ENCODE results near the gene ANKRD50.

Gene ANKRD50

GRCh38 chr4:124708517-124709300 lies 3.8 kb downstream of the ANKRD50 start:
- no peak for ATAC-seq
- TF ChIP-seq POU6F1 (CRISPR knock-in tag; IDR thresholded peaks at IDR 0.05; ENCODE audit: borderline replicate concordance, low read depth) = 0 out of 2 replicates have a peak, but pooled peaks have one; percentile 47
- no peak for TF ChIP-seq ISL1 (CRISPR knock-in tag; IDR thresholded peaks at IDR 0.05)

GRCh38 chr4:124705393-124705792 lies 7.1 kb downstream of the ANKRD50 start:
- TF ChIP-seq ARNTL (CRISPR knock-in tag; IDR thresholded peaks at IDR 0.05; ENCODE audit: borderline replicate concordance, low read depth) = no peak
- no peak for TF ChIP-seq POU6F1 (CRISPR knock-in tag; IDR thresholded peaks at IDR 0.05; ENCODE audit: borderline replicate concordance, low read depth)
- no peak for TF ChIP-seq SNAI2 (CRISPR knock-in tag; IDR thresholded peaks at IDR 0.05)
- no peak for TF ChIP-seq ISL1 (CRISPR knock-in tag; IDR thresholded peaks at IDR 0.05)
- TF ChIP-seq ZC3H10 (CRISPR knock-in tag; IDR thresholded peaks at IDR 0.05) = no peak
- TF ChIP-seq TCF4 (CRISPR knock-in tag; IDR thresholded peaks at IDR 0.05; ENCODE audit: borderline replicate concordance) = no peak
- TF ChIP-seq, protein P1, sequence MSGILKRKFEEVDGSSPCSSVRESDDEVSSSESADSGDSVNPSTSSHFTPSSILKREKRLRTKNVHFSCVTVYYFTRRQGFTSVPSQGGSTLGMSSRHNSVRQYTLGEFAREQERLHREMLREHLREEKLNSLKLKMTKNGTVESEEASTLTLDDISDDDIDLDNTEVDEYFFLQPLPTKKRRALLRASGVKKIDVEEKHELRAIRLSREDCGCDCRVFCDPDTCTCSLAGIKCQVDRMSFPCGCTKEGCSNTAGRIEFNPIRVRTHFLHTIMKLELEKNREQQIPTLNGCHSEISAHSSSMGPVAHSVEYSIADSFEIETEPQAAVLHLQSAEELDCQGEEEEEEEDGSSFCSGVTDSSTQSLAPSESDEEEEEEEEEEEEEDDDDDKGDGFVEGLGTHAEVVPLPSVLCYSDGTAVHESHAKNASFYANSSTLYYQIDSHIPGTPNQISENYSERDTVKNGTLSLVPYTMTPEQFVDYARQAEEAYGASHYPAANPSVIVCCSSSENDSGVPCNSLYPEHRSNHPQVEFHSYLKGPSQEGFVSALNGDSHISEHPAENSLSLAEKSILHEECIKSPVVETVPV (CRISPR knock-in tag; IDR thresholded peaks at IDR 0.05) = no peak
- TF ChIP-seq, protein P2, sequence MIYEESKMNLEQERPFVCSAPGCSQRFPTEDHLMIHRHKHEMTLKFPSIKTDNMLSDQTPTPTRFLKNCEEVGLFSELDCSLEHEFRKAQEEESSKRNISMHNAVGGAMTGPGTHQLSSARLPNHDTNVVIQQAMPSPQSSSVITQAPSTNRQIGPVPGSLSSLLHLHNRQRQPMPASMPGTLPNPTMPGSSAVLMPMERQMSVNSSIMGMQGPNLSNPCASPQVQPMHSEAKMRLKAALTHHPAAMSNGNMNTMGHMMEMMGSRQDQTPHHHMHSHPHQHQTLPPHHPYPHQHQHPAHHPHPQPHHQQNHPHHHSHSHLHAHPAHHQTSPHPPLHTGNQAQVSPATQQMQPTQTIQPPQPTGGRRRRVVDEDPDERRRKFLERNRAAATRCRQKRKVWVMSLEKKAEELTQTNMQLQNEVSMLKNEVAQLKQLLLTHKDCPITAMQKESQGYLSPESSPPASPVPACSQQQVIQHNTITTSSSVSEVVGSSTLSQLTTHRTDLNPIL (CRISPR knock-in tag; IDR thresholded peaks at IDR 0.05; ENCODE audit: low read depth) = no peak
- no peak for TF ChIP-seq CSDC2 (CRISPR knock-in tag; IDR thresholded peaks at IDR 0.05)
- no peak for TF ChIP-seq PPARA (CRISPR knock-in tag; IDR thresholded peaks at IDR 0.05; ENCODE audit: borderline replicate concordance)
- TF ChIP-seq ESRRG (CRISPR knock-in tag; IDR thresholded peaks at IDR 0.05) = no peak
- ATAC-seq = no peak

DNA sequence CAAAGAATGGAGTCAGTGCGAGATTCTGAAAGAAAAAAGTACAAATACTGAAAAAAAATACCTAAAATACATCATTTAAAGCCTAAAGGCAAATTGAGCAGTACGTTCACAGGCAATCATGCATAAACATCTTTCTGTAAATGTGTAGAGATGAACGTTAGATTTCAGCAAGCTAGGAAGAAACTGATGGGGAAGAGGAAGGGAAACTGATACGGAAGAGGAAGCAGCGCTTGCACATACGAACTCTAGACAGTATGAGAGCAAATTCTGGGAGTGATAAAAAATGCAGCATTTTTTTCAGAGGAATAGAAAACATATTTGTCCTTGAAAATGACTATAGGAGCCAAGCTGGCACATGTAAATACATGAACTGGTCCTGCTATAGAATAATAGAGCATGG lies 9.4 kb downstream of the ANKRD50 start:
- ATAC-seq = no peak
- no peak for TF ChIP-seq SNAI2 (CRISPR knock-in tag; IDR thresholded peaks at IDR 0.05)

DNA sequence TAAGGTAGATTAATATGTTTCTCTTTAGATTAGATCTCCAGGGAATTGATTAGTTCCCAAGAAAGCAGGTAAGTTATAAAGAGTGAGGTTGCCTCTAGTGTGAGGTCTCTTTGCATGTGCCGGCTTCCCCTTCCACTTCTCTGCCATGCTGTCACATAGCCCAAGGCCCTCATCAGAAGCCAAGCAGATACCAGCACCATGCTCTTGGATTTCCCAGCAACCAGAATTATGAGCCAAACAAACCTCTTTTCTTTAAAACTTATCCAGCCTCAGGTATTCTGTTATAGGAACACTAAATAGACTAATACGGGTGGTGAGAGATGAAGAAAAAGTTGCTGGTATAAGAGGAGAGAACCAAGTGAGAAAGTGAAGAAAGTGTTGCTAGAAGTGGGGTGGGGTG lies 15.1 kb downstream of the ANKRD50 start:
- TF ChIP-seq ZNF565 (CRISPR knock-in tag; conservative IDR thresholded peaks at IDR 0.05; ENCODE audit: low read depth) (no peak), POU6F1 (CRISPR knock-in tag; IDR thresholded peaks at IDR 0.05; ENCODE audit: borderline replicate concordance, low read depth) (no peak)
- ATAC-seq = no peak

- TF ChIP-seq ISL1 (CRISPR knock-in tag; IDR thresholded peaks at IDR 0.05) = no peak
- no peak for TF ChIP-seq ZFP30 (CRISPR knock-in tag; IDR thresholded peaks at IDR 0.05)
- TF ChIP-seq ZNF70 (CRISPR knock-in tag; IDR thresholded peaks at IDR 0.05) = no peak
- no peak for TF ChIP-seq POU6F1 (CRISPR knock-in tag; IDR thresholded peaks at IDR 0.05; ENCODE audit: borderline replicate concordance, low read depth)
- TF ChIP-seq, protein P2 (CRISPR knock-in tag; IDR thresholded peaks at IDR 0.05; ENCODE audit: low read depth) = no peak
- TF ChIP-seq ESRRG (CRISPR knock-in tag; IDR thresholded peaks at IDR 0.05) = no peak
- TF ChIP-seq PPARA (CRISPR knock-in tag; IDR thresholded peaks at IDR 0.05; ENCODE audit: borderline replicate concordance) = no peak
- TF ChIP-seq CSDC2 (CRISPR knock-in tag; IDR thresholded peaks at IDR 0.05) = no peak
- TF ChIP-seq RARB (CRISPR knock-in tag; IDR thresholded peaks at IDR 0.05) = no peak
- no peak for TF ChIP-seq ZC3H10 (CRISPR knock-in tag; IDR thresholded peaks at IDR 0.05)
- no peak for ATAC-seq
Observed at GRCh38 chr4:124696182-124696581, 16.4 kb downstream of the ANKRD50 start.

Measured in SK-N-SH treated with all-trans-retinoic acid at 6 μM for 48 hours (cell line).